Neural cell (in vitro differentiated cells): ENCODE data around the gene EFTUD2. TPM values are rescaled to one million over a fixed set of nuclear protein-coding genes. Genes with fewer than 3 reads are reported as not detected.

ENCODE experiments used
- H2AFZ ChIP-seq: fragments of 200-600, 300-800 bp; sonication (generic), shearing (Covaris generic); 2 replicates; pipeline ENCODE4 v1.6.0; 2014; ENCODE audit warnings: low read depth, mild to moderate bottlenecking, antibody characterized with exemption, low read length, moderate library complexity
- H3F3A ChIP-seq: fragments of 200-600 bp; shearing (Covaris generic); 2 replicates; pipeline ENCODE4 v1.6.1; 2016; ENCODE audit warnings: mild to moderate bottlenecking, moderate library complexity, mixed read lengths, antibody characterized with exemption, low read length; ENCODE audit not compliant: insufficient read depth, poor library complexity, severe bottlenecking
- H3K27ac ChIP-seq: fragments of 200-600, 300-800 bp; sonication (generic), shearing (Covaris generic); 2 replicates; pipeline ENCODE4 v1.5.1; 2014; ENCODE audit warnings: mild to moderate bottlenecking, low read length, moderate library complexity
- H3K27me3 ChIP-seq: fragments of 300-800, 200-600 bp; sonication (generic), shearing (Covaris generic); 2 replicates; pipeline ENCODE4 v1.6.0; 2014; ENCODE audit warnings: mild to moderate bottlenecking, low read depth, low read length, moderate library complexity; ENCODE audit not compliant: insufficient read depth
- H3K36me3 ChIP-seq: fragments of 300-800, 200-600 bp; sonication (generic), shearing (Covaris generic); 2 replicates; pipeline ENCODE4 v1.5.1; 2014; ENCODE audit warnings: mild to moderate bottlenecking, antibody characterized with exemption, low read length, moderate library complexity; ENCODE audit not compliant: insufficient read depth
- H3K4me2 ChIP-seq: fragments of 300-800, 200-600 bp; sonication (generic), shearing (Covaris generic); 2 replicates; pipeline ENCODE4 v1.6.0; 2014; ENCODE audit warnings: mild to moderate bottlenecking, low read length
- H3K4me3 ChIP-seq: fragments of 300-800, 200-600 bp; sonication (generic), shearing (Covaris generic); 2 replicates; pipeline ENCODE4 v1.5.1; 2014; ENCODE audit warnings: mild to moderate bottlenecking, low read length, moderate library complexity
- H3K79me2 ChIP-seq: fragments of 200-600 bp; shearing (Covaris generic); replicated peaks from 2 replicates; pipeline ENCODE4 v1.6.0; 2014; ENCODE audit warnings: mild to moderate bottlenecking, low read length, moderate library complexity; ENCODE audit not compliant: insufficient read depth
- H3K9ac ChIP-seq: fragments of 300-800, 200-600 bp; sonication (generic), shearing (Covaris generic); 2 replicates; pipeline ENCODE4 v1.6.1; 2016; ENCODE audit warnings: mild to moderate bottlenecking, low read length, mixed read lengths
- H3K9me2 ChIP-seq: fragments of 200-600 bp; shearing (Covaris generic); 2 replicates; pipeline ENCODE4 v1.6.1; 2016; ENCODE audit warnings: mild to moderate bottlenecking, low read length, mixed read lengths; ENCODE audit not compliant: insufficient read depth
- H3K9me3 ChIP-seq: fragments of 200-600, 300-800 bp; sonication (generic), shearing (Covaris generic); 2 replicates; pipeline ENCODE4 v1.6.1; 2016; ENCODE audit warnings: mild to moderate bottlenecking, mixed run types, low read length, moderate library complexity, mixed read lengths
- H4K20me1 ChIP-seq: fragments of 200-600 bp; shearing (Covaris generic); 2 replicates; pipeline ENCODE4 v1.6.1; 2016; ENCODE audit warnings: mild to moderate bottlenecking, mixed run types; ENCODE audit not compliant: insufficient read depth
- EP300 ChIP-seq: fragments of 450-650 bp; conservative IDR thresholded peaks from 2 replicates; pipeline ENCODE4 v1.6.1; 2014; ENCODE audit warnings: antibody characterized with exemption, mild to moderate bottlenecking, moderate library complexity; ENCODE audit not compliant: poor library complexity, severe bottlenecking
- EZH2 ChIP-seq: fragments of 200-600, 300-800 bp; shearing (Covaris generic), sonication (generic); IDR thresholded peaks from 2 replicates; pipeline ENCODE4 v1.6.1; 2014; ENCODE audit warnings: antibody characterized with exemption, low read length, borderline replicate concordance, mild to moderate bottlenecking; ENCODE audit not compliant: insufficient read depth, poor library complexity, severe bottlenecking
- MXI1 ChIP-seq: fragments of 450-650 bp; conservative IDR thresholded peaks from 2 replicates; pipeline ENCODE4 v1.6.1; 2014; ENCODE audit warnings: antibody characterized with exemption, mild to moderate bottlenecking; ENCODE audit not compliant: poor library complexity, severe bottlenecking
- POLR2AphosphoS5 ChIP-seq: IDR thresholded peaks from 2 replicates; pipeline ENCODE4 v1.6.1; 2012
- RAD21 ChIP-seq: fragments of 450-650 bp; conservative IDR thresholded peaks from 2 replicates; pipeline ENCODE4 v1.6.1; 2014; ENCODE audit warnings: antibody characterized with exemption, mild to moderate bottlenecking, moderate library complexity
- SMC3 ChIP-seq: fragments of 450-650 bp; conservative IDR thresholded peaks from 2 replicates; pipeline ENCODE4 v1.6.1; 2014; ENCODE audit warnings: antibody characterized with exemption, mild to moderate bottlenecking, moderate library complexity; ENCODE audit not compliant: poor library complexity
- TAF1 ChIP-seq: IDR thresholded peaks from 2 replicates; pipeline ENCODE4 v1.6.1; 2012; ENCODE audit warnings: low read depth
- polyA plus RNA-seq: library from polyadenylated mRNA; depleted of rRNA; stranded (reverse); fragments of >200 nt; gene quantifications from 2 replicates; pipeline ENCODE4 v1.2.3, GENCODE V29; 2014
- TF ChIP-seq, protein P1 (sequence below): IDR thresholded peaks from 2 replicates; pipeline ENCODE4 v1.6.1; 2012; ENCODE audit warnings: borderline replicate concordance
- TF ChIP-seq, protein P2 (sequence below): fragments of 450-650 bp; IDR thresholded peaks from 2 replicates; pipeline ENCODE4 v1.5.1; 2014; ENCODE audit warnings: antibody characterized with exemption, mild to moderate bottlenecking, moderate library complexity; ENCODE audit not compliant: poor library complexity, severe bottlenecking

The EFTUD2 gene
- polyA plus RNA-seq, 1 donor from 2014 or later, result 69.4 TPM

DNA sequence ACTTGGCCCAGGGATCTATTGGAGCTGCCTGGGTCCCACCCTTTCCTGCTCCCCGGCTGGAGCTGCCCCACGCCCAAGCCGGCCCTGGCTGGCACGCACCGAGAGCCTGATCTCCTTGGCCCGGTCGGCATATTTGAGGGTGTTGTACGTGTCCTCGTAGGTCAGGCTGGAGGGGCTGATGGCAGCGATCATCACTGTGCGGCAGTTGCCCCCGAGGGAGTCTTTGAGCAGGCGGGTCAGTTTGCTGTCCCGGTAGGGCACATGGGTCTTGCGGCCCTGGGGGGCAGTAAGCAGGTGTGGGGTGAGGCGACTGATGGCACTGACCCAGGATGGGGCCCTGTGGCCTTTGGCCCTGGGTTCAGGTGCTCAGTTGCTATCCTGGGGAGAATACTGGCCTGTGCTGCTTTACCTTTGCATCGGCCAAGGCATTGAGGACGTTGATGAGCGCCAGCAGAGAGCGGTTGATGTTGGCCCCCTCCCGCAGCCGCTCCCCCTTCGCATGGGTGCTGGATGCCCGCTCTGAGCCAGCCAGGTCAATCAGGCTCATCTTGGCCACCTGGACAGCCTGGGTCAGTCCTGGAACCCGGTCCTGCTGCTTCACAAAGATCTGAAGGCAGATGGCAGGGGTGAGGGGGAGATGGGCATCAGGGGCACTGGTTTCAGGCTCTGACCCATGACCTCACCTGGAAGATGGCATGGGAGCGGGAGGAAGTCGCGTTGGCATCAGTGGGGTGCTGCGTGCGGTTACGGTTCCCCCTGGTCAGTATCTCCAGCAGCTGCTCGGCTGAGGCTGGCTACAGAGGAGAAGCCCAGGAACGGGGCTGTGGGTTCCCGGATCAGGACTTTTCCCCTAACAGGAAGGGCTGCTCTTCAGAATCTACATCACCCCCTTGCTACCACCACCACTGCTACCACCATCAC, 34.8 kb upstream of the EFTUD2 start:
- H2AFZ ChIP-seq, result no peak overlapping the region
- no peaks in the 10 kb centered on the region for H3K36me3 ChIP-seq

DNA sequence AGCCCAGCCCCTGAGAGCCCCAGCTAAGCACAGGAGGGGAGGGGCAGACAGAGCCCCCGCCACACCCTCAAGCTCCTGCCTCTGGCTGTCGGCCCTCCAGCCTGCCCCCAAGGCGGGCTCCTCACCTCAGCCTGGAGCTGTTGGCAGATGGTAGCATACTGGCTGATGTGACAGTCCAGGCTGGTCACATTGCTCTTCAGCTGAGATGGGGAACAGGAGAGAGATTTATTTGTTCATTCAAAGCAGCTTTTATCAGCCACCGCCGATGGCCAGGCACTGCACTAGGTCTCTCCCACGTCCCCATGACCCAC, 33.5 kb upstream of the EFTUD2 start:
- no peak for TF ChIP-seq TAF1
- no peak for TF ChIP-seq EP300
- TF ChIP-seq, protein P1, sequence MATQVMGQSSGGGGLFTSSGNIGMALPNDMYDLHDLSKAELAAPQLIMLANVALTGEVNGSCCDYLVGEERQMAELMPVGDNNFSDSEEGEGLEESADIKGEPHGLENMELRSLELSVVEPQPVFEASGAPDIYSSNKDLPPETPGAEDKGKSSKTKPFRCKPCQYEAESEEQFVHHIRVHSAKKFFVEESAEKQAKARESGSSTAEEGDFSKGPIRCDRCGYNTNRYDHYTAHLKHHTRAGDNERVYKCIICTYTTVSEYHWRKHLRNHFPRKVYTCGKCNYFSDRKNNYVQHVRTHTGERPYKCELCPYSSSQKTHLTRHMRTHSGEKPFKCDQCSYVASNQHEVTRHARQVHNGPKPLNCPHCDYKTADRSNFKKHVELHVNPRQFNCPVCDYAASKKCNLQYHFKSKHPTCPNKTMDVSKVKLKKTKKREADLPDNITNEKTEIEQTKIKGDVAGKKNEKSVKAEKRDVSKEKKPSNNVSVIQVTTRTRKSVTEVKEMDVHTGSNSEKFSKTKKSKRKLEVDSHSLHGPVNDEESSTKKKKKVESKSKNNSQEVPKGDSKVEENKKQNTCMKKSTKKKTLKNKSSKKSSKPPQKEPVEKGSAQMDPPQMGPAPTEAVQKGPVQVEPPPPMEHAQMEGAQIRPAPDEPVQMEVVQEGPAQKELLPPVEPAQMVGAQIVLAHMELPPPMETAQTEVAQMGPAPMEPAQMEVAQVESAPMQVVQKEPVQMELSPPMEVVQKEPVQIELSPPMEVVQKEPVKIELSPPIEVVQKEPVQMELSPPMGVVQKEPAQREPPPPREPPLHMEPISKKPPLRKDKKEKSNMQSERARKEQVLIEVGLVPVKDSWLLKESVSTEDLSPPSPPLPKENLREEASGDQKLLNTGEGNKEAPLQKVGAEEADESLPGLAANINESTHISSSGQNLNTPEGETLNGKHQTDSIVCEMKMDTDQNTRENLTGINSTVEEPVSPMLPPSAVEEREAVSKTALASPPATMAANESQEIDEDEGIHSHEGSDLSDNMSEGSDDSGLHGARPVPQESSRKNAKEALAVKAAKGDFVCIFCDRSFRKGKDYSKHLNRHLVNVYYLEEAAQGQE, result no peak
- no peak for TF ChIP-seq MXI1
- no peak for TF ChIP-seq SMC3
- no peak for TF ChIP-seq EZH2
- no peak for TF ChIP-seq RAD21
- TF ChIP-seq POLR2AphosphoS5, result no peak
- TF ChIP-seq, protein P2, sequence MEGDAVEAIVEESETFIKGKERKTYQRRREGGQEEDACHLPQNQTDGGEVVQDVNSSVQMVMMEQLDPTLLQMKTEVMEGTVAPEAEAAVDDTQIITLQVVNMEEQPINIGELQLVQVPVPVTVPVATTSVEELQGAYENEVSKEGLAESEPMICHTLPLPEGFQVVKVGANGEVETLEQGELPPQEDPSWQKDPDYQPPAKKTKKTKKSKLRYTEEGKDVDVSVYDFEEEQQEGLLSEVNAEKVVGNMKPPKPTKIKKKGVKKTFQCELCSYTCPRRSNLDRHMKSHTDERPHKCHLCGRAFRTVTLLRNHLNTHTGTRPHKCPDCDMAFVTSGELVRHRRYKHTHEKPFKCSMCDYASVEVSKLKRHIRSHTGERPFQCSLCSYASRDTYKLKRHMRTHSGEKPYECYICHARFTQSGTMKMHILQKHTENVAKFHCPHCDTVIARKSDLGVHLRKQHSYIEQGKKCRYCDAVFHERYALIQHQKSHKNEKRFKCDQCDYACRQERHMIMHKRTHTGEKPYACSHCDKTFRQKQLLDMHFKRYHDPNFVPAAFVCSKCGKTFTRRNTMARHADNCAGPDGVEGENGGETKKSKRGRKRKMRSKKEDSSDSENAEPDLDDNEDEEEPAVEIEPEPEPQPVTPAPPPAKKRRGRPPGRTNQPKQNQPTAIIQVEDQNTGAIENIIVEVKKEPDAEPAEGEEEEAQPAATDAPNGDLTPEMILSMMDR, result no peak
- no peaks in the 10 kb centered on the region for H3K9me3 ChIP-seq
- no peak overlapping the region for H3K4me3 ChIP-seq

More for the DNA sequence above, 34.8 kb upstream of the EFTUD2 start:
- Histone ChIP-seq H3K9me2 (no peaks in the 10 kb centered on the region), H3K9ac (no peak overlapping the region), H3K4me2 (no peak overlapping the region), H3K27me3 (no peaks in the 10 kb centered on the region), H4K20me1 (no peaks in the 10 kb centered on the region), H3K79me2 (peaks cover 10% of the 10 kb centered on the region), H3F3A (no peaks in the 10 kb centered on the region), H3K27ac (no peak overlapping the region), H3K9me3 (no peaks in the 10 kb centered on the region), H3K4me3 (no peak overlapping the region)
- no peak for TF ChIP-seq TAF1

More for the DNA sequence above, 33.5 kb upstream of the EFTUD2 start:
- no peak overlapping the region for H3K9ac ChIP-seq
- H3K27me3 ChIP-seq, result no peaks in the 10 kb centered on the region
- no peak overlapping the region for H3K27ac ChIP-seq
- H4K20me1 ChIP-seq, result no peaks in the 10 kb centered on the region
- H3F3A ChIP-seq, result no peaks in the 10 kb centered on the region
- H3K9me2 ChIP-seq, result no peaks in the 10 kb centered on the region
- peaks cover 5% of the 10 kb centered on the region for H3K79me2 ChIP-seq
- no peaks in the 10 kb centered on the region for H3K36me3 ChIP-seq
- H3K4me2 ChIP-seq, result no peak overlapping the region
- no peak overlapping the region for H2AFZ ChIP-seq
